GM18520 (cell line): ENCODE results near the gene UFD1.
A peak's percentile ranks its signal among the peaks of the same experiment; 100 is the strongest.
"Not testable (repeated sequence)": the region's sequence is repeated elsewhere in the genome, so short reads cannot be mapped to it uniquely, and the experiment has no call there.

ENCODE experiments used
- ATAC-seq: cut with Tn5 transposase; IDR thresholded peaks from one replicate; pipeline ENCODE4 v1.9.1; 2021; ENCODE audit not compliant: unreplicated experiment

Gene UFD1

DNA sequence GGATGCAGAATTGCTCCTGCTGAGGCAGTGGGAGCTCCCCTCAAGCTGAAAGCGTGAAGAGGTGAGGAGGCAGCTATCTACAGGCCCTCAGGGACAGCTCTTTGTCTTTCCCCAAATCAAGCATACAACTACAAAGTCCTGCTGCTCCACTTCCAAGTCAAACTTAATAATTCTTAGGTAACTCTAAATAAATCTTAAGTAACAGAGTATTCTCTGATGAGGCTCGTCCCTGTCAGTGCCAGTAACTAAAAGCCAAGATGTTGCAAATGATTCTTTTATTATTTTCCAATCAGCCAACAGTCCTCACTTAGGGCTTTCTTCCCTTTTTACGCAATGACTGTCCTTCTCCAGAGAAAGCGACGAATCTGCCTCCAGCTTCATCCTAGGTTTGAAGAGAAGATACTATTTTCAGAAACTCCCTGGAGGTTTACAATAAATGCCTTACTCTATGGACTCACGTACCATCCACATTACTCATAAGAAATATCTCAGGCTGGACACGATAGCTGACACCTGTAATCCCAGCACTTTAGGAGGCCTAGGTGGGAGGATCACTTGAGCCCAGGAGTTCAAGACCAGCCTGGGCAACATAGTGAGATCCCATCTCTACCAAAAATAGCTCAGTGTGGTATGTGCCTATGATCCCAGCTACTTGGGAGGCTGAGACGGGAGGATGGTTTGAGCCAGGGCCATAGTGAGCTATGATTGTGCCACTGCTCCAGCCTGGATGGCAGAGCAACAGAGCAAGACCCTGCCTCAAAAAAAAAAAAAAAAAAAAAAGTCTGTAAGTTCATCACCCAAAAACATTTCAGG is 28.4 kb downstream of the UFD1 start:
- ATAC-seq, result no peak

DNA sequence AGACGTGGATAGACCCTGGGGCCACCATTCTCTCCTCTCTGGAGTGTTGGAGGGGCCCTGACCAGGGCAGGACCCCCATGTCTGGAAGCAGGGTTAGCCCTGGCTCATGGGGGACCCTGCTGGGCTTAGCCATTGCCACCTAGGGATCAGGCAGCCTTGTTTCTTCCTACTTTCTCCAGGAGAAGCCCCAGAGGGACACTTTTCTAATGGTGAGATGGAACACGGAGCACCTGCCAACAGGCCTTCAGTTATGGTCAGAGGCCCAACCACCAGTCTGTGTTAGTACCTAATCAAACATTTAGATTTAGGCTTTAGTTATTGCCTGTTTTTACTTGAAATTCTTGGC is 29.6 kb downstream of the UFD1 start:
- no peak for ATAC-seq

DNA sequence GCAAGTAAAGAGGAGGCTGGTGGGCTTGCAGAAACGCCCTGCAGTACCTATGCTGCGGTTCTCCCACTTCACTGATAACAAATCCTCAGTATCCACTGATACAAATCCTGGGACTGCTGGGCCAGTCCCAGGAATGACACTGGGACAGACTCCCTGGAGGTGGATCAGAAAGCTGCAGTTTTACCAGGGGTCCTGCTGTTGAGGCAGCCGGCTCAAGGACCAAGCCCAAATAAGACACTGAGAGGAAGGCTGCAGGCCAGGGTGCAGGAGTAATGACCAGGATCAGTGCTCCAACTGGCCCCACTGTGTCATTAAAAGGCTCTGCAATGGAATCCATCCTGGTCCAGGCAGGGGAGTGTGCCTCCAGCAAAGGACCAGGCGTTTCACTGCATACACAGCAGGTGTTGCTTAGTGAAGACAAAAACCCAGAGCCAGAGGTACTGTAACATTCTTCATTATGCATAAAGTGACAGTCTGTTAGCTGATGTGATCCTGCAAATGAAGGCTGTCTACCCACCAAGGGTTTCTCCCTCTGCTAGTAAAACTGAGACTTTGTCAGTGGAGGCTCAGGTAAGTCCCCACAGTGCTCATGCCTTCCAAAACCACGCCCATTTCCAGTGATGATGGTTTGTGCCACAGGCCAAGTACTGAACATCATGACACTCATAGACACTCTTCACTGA is 30.1 kb downstream of the UFD1 start:
- ATAC-seq, result peak; percentile 29

DNA sequence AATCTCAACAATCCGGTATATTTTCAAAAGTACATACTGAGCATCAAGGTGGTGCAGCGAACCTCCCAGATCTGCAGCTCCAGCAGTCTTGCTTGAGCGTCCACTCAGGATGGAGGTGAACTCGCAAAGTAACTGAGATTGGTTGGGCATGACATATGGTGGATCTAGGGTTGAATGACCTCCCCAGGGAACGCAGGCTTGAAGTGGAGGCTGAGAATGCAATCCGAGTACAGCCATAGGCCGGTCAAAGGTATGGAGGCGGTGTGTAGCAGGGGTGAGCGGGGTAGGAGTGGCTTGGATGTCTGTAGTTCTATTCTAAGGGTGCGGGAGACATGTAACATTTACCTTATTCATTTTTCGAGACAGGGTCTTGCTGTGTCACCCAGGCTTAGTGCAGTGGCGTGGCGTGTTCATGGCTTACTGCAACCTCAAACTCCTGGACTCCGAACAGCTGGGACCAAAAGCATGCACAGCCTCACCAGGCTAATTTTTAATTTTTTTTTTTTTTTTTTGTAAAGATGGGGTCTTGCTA is 30.9 kb downstream of the UFD1 start:
- ATAC-seq, result no peak

DNA sequence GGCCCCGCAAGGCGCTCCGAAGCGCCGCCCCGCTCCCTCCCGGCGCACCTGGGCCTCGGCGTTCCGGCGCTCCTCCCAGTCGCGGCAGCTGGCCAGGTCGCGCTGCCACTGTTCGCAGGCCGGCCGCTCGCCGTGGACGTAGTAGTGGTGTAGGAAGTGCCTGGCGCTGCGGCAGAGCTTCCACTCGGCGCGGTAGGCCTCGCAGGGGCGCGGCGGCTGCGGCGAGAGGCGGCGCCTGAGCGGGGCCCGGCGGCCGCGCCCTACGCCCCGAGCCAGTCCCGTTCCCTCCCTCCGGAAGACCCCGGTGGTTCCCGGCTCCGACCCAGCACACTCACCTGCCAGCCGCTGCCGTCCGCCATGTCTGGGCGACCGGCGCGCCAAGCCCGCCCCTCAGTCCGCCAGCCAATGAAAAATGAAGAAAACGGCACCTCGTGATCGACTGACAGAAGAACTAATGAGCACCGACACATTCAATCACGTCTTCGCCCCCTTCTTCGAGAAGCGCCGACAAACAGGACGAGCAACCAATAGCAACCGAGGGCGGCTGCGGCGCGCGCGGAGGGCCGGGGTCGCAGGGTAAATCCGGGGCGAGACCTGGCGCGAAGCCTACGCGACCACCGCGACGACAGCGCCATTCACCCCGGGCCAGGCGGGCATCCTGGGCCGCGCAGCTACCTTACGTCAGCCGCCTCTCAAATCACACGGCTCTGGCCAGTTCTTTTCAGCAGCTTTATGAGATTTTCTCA is 31.5 kb downstream of the UFD1 start, which contains the start of gene C22orf39:
Gene C22orf39, minus strand, starts transcription at position 382 of the 746 bp plus-strand sequence. Its CDS starts 23 bp downstream, at position 359.
- peak; percentile 62 for ATAC-seq

DNA sequence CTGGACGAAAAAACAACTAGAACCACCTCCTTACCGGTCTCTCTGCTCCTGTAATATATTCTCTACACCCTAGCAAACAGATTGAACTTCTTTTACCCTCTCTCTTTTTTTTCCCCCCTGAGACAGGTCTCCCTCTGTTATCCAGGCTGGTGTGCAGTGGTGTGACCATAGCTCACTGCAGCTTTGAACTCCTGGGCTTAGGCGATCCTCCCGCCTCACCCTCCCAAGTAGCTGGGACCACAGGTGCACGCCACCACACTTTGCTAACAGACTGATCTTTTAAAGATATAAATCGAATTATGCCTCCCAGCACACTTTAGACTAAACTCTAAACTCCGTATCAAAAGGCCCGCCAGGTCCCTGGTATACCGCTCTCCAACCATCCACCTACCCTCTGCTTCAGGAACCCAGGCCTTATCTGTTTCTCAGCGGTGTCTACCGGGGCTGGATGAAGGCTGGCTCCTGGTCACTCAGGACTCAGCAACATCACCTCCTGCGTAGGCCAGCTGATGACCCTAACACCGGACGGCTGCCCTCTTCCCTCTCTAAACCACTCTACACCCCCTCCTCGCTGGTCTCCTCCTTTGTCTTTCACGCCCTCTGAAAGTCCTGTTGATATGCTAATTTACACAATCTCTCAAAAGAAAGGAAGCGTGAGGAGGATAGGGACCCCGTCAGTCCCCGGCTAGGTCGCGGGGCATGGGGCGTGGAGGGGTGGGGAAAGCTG is 32.2 kb downstream of the UFD1 start:
- no peak for ATAC-seq

DNA sequence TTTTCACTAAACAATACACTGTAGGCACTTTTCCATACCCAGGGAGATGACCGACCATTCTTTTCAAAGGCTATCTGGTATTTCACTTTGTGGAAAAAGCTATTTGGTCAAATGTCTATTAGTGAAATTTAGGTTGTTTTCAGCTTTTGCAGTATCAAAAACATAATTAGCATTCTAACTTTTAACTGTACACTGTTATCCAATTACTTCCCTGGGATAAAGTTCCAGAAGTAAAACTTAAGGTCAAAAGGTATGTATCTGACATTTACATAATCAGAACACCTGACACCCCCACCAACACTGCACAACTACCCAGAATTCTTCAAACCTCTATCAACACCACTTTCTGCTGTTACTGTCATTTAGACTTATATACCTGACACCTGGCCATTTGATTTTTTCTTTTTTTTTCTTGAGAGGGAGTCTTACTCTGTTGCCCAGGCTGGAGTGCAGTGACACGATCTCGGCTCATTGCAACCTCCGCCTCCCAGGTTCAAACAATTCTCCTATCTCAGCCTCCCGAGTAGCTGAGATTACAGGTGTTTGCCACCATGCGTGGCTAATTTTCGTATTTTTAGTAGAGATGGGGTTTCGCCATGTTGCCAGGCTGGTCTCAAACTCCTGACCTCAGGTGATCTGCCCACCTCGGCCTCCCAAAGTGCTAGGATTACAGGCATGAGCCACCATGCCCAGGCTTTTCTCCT is 33.6 kb downstream of the UFD1 start:
- not testable (repeated sequence) for ATAC-seq

DNA sequence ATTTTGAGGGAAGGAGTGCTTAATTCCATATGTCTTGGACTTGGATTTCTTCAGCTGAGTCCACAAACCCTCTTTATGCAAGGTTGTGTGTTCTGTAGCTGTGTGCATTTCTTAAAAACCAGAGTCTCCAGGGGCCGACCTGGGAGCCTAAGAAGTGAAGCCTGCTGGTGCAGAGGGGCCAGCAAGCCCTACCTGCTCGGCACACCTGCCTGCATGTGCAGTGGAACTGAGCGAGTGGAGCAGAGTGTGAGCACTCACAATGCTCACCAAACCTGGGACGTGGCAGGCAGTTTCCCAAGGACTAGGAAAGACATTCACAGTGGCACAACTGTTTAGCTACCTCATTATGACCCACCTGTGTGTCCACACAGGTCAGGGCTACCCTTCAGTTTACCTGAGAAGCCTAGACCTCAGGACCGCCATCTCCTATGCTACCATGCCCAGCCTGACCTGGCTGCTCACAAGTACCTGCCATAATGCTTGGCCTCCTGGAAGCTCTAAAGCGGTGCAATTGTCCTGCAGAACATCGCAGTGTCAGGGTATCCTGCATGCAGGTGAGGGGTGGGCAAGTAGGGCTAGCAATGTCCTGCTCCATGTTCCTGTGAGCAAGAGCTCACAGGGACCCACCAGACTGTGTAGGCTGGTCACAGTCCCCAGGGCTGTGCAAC is 35.3 kb downstream of the UFD1 start:
- no peak for ATAC-seq

DNA sequence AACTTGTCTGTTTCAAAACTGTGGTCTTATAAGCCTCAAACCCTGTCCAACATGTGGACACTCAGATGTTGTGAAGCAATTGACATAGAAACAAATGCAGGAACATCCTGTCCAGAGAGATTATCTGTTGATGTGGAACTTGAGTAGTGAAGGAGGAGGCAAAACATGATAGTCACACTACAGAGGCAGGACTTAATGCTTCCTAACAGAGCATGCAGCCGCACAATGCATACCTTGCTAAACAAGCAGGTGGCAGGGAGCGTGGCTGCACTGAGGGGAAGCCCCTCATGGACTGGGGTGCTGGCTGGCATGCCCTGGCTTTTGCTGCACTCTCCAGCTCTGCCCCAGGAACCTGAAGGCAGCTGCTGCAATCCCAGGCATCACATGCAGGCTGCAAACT is 36.8 kb downstream of the UFD1 start:
- no peak for ATAC-seq

DNA sequence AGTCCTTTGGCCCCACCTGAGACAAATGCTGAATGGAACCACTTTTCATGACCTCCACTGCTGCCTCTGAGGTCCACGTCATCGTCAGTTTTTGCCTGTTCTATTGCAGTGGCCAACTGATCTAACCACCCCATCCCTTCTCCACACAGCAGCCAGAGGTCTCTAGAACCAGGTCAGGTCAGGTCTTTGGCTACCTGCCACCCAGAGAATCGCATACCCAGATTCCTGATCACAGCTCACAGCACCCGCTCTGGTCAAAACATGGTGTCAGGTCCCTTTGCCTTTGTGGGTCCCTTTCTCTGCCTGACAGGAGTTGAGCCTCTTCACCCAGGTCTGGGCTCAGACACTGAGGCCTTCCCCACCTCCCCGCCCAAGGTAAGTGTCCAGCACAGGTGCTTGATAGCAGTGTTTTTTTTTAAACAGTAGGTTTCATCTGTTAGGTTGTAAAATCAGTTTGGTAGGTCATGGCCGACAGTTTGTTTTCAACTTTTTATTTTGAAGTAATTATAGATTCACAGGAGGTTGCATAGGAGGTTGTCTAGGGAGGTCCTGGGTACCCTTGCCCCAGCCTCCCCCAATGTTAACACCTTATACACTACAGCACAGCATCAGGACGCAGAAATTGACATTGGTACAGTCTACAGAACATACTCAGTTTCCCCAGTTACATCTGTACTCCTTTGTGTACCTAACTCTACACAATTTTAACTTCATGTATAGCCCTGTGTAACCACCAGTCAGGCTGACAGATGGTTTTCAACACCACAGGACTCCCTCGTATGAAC is 38.4 kb downstream of the UFD1 start:
- ATAC-seq, result no peak

DNA sequence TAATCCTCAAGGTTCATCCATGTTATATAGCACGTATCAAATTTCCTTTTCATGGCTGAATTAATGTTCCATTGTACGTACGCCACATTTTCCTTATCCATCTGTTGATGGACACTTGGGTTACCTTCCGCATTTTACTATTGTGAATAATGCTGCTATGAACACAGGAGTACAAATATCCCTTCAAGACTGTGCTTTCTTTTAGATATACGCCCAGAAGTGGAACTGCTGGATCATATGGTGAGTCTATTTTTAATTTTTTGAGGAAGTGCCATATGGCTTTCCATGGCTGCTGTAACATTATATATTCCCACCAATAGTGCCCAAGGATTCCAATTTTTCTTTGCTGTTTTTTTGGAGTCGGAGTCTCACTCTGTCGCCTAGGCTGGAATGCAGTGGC is 40.7 kb downstream of the UFD1 start:
- no peak for ATAC-seq

DNA sequence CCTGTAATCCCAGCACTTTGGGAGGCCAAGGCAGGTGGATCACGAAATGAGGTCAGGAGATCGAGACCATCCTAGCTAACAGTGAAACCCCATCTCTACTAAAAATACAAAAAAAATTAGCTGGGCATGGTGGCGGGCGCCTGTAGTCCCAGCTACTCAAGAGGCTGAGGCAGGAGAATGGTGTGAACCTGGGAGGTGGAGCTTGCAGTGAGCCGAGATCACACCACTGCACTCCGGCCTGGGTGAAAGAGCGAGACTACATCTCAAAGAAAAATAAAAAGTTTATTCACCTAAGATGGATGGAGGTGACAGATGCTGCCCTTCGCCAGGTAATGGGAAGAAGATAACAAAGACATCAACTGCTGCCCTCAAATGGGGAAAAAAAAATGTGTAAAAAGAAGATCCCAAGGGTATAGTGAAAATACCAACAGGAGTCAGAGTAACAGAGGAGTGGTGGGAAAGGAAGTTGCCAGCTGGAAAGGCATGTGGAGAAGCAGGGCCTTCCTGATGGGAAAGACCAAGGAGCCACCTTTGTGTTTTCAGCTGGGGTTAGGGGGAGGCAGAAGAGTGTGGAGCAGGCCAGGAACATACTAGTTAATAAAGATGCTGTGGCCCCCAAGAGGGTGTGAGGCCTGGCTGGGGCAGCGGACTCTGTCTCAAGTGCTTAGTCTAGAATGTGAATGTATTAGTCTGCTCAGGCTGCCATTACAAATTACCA is 42.4 kb downstream of the UFD1 start:
- not testable (repeated sequence) for ATAC-seq

DNA sequence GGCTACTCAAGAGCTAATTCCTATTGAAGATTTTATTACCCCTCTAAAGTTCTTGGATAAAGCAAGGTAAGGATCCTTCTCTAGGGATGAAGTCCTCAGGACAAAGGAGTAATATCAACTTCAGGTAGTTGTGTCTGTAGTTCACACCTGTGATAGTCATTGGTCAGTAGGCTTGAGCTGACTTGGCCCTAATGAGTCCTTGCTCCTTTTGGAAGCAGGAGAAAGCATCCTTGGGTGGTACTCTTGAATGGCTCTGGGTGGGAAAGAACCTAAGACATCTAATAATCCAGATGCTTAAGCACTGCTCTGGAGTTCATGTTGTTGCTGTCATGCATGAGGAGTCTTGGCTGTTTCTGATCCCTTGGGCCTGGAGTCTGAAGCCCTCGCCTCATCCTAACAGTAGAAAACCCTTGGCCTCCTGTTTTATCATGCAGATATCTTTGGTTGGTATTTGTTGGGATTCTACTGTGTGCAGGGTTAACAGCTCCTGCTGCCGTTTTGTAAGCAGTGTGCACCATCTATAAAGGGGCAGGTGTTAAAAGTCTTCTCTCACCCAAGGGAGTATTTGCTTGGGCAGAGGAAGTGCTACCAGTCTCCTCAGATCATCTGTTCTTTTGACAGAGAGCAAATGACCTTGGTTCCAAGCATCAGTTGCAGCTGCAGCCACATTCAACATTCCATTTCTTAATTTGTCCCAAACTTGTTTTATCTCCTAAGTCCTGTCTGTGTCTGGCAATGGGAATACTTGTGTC is 44.0 kb downstream of the UFD1 start:
- no peak for ATAC-seq

DNA sequence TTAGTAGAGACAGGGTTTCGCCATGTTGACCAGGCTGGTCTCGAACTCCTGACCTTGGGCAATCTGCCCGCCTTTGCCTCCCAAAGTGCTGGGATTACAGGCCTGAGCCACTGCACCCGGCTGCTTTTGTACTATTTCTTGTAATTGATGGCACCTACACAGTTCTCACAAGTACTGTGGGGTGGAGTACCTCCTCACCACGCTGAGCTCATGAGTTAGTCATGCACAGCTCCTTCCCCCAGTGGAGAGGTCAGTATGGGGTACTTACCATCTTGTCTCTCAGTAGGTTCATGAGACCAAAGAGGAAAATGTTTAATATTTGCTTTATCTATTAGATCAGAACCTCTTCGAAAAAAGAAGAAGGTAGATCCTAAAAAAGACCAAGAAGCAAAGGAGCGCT is 44.6 kb downstream of the UFD1 start:
- no peak for ATAC-seq

DNA sequence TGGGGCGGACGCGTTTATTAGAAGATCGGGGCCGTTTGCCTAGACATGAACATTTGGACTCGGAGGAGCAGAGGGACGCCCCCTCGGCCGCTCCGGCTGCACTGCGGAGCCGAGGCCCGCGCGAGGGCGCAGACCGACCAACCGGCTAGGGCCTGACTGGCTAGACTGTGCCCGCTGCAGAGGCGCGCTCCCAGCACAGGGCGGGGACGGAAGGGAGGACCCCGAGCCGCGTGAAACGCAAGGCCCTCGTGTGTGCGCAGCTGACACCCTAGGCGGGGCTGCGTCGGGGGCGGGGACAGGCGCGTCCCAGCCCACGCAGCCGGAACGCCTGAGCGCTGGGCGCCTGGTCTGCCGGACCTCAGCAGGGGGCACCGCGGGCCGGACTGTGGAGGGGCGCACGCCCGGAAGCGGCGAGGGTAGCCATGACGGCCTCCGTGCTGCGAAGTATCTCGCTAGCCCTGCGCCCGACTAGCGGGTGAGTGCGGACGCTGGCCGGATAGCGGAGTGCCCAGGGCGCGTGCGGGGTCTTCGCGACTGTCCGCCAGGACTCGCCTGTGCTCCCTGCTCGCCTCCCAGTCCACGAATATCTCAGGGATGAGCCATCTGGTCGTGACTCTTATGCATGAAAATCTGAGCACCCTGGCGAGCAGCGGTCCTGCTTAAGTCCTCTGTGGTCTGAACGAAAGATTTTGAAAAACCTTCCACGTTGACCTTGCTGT is 46.7 kb downstream of the UFD1 start, which contains the start of gene MRPL40:
Gene MRPL40, plus strand, starts transcription at position 413 of the 719 bp plus-strand sequence. Its CDS starts 10 bp downstream, at position 423.
- ATAC-seq, result peak; percentile 69

DNA sequence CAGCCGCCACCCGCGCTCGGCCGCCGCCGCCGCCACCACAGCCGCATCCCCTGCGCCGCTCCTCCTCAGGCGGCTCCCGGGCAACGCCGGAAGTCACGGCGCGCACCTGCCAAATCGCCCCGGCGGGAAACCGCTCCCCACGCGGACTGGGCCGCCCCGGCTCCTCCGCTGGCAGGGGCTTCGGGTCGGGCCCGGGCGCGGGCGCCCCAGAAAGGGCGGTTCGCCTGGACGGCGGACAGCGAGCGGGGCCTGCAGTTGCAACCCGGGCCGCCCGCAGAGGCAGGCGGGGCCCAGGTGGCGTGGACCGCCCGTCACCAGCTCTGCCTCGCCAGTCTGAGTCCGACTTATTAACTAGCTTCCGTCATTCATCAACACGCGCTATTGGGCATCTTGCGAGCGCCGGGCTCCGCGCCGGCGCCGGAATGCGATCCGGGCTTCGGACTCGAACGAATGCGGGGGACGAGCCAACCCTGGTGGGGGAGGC is 47.3 kb downstream of the UFD1 start, which contains the start of gene HIRA:
Gene HIRA, minus strand, starts transcription at position 85 of the 484 bp plus-strand sequence. CDS start 257 bp downstream, outside the sequence.
- peak; percentile 31 for ATAC-seq
